HEK293 (cell line): Measurements from ENCODE around the gene USF3.

Source experiments
- AEBP2 ChIP-seq: fragments of 450-650 bp; formaldehyde crosslinking; IDR thresholded peaks from 2 replicates; pipeline ENCODE4 v1.5.1; 2016; ENCODE audit warnings: missing biosample characterization, missing genetic modification characterization, borderline replicate concordance
- TCF7L2 ChIP-seq: IDR thresholded peaks from 2 replicates; pipeline ENCODE4 v1.6.1; 2011; ENCODE audit warnings: low read depth, mild to moderate bottlenecking, inconsistent platforms, low read length, moderate library complexity, borderline replicate concordance
- ZNF274 ChIP-seq, 2 experiments: fragments of 200-500 bp in 1 of 2; fragments of 450-650 bp in 1 of 2; sonication (Bioruptor generic) in 1 of 2; formaldehyde crosslinking in 1 of 2; IDR thresholded peaks; 2 replicates each; pipeline versions ENCODE4 v1.5.1 to v1.6.1; 2014 to 2016; ENCODE audit warnings: borderline replicate concordance in 1 of 2, inconsistent platforms in 1 of 2, low read length in 1 of 2, missing biosample characterization in 1 of 2, missing genetic modification characterization in 1 of 2
- ZNF302 ChIP-seq: fragments of 450-650 bp; formaldehyde crosslinking; IDR thresholded peaks from 2 replicates; pipeline ENCODE4 v1.5.1; 2016; ENCODE audit warnings: missing biosample characterization, missing genetic modification characterization, low read depth
- ZNF624 ChIP-seq: fragments of 450-650 bp; formaldehyde crosslinking; IDR thresholded peaks from 2 replicates; pipeline ENCODE4 v1.5.1; 2017; ENCODE audit warnings: missing biosample characterization, missing genetic modification characterization
- TF ChIP-seq, protein P1 (sequence below): fragments of 450-650 bp; formaldehyde crosslinking; IDR thresholded peaks from 2 replicates; pipeline ENCODE4 v1.5.1; 2016; ENCODE audit warnings: missing biosample characterization, missing genetic modification characterization
- TF ChIP-seq, protein P2 (sequence below): fragments of 450-650 bp; formaldehyde crosslinking; IDR thresholded peaks from 2 replicates; pipeline ENCODE4 v1.5.1; 2016; ENCODE audit warnings: missing biosample characterization, missing genetic modification characterization
- TF ChIP-seq, protein P3 (sequence below): fragments of 450-650 bp; formaldehyde crosslinking; IDR thresholded peaks from 2 replicates; pipeline ENCODE4 v1.5.1; 2016; ENCODE audit warnings: missing biosample characterization, missing genetic modification characterization

GRCh38 chr3:113602256-113602655 is 94.2 kb downstream of the USF3 start:
- TF ChIP-seq ZNF302 (tag by site-specific recombination) (no peak), ZNF274 (IDR thresholded peaks at IDR 0.05; ENCODE audit: low read length) (no peak), ZNF274 (tag by site-specific recombination; IDR thresholded peaks at IDR 0.05; ENCODE audit: borderline replicate concordance) (no peak), AEBP2 (no peak), ZNF624 (no peak), TCF7L2 (no peak)
- TF ChIP-seq, protein P1, sequence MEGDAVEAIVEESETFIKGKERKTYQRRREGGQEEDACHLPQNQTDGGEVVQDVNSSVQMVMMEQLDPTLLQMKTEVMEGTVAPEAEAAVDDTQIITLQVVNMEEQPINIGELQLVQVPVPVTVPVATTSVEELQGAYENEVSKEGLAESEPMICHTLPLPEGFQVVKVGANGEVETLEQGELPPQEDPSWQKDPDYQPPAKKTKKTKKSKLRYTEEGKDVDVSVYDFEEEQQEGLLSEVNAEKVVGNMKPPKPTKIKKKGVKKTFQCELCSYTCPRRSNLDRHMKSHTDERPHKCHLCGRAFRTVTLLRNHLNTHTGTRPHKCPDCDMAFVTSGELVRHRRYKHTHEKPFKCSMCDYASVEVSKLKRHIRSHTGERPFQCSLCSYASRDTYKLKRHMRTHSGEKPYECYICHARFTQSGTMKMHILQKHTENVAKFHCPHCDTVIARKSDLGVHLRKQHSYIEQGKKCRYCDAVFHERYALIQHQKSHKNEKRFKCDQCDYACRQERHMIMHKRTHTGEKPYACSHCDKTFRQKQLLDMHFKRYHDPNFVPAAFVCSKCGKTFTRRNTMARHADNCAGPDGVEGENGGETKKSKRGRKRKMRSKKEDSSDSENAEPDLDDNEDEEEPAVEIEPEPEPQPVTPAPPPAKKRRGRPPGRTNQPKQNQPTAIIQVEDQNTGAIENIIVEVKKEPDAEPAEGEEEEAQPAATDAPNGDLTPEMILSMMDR (tag by site-specific recombination): no peak
- TF ChIP-seq, protein P2, sequence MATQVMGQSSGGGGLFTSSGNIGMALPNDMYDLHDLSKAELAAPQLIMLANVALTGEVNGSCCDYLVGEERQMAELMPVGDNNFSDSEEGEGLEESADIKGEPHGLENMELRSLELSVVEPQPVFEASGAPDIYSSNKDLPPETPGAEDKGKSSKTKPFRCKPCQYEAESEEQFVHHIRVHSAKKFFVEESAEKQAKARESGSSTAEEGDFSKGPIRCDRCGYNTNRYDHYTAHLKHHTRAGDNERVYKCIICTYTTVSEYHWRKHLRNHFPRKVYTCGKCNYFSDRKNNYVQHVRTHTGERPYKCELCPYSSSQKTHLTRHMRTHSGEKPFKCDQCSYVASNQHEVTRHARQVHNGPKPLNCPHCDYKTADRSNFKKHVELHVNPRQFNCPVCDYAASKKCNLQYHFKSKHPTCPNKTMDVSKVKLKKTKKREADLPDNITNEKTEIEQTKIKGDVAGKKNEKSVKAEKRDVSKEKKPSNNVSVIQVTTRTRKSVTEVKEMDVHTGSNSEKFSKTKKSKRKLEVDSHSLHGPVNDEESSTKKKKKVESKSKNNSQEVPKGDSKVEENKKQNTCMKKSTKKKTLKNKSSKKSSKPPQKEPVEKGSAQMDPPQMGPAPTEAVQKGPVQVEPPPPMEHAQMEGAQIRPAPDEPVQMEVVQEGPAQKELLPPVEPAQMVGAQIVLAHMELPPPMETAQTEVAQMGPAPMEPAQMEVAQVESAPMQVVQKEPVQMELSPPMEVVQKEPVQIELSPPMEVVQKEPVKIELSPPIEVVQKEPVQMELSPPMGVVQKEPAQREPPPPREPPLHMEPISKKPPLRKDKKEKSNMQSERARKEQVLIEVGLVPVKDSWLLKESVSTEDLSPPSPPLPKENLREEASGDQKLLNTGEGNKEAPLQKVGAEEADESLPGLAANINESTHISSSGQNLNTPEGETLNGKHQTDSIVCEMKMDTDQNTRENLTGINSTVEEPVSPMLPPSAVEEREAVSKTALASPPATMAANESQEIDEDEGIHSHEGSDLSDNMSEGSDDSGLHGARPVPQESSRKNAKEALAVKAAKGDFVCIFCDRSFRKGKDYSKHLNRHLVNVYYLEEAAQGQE: no peak
- TF ChIP-seq, protein P3, sequence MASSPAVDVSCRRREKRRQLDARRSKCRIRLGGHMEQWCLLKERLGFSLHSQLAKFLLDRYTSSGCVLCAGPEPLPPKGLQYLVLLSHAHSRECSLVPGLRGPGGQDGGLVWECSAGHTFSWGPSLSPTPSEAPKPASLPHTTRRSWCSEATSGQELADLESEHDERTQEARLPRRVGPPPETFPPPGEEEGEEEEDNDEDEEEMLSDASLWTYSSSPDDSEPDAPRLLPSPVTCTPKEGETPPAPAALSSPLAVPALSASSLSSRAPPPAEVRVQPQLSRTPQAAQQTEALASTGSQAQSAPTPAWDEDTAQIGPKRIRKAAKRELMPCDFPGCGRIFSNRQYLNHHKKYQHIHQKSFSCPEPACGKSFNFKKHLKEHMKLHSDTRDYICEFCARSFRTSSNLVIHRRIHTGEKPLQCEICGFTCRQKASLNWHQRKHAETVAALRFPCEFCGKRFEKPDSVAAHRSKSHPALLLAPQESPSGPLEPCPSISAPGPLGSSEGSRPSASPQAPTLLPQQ (tag by site-specific recombination): no peak
